MCF 10A (cell line): ENCODE results near the gene KLK8. TPM values are rescaled to one million over a fixed set of nuclear protein-coding genes. Genes with fewer than 3 reads are reported as not detected.

ENCODE experiments used
- BruUV-seq: library from RNA; stranded (reverse); fragments of 400-500 nt; replicated peaks from 2 replicates; lab custom pipeline; 2021; lab: Mats Ljungman, UMichigan
- CTCF ChIA-PET: fragments of 300-600 bp; sonication (Branson Sonifier 250); formaldehyde crosslinking; extraction: SDS; loops from one replicate; lab custom pipeline; 2021; ENCODE audit warnings: antibody characterized with exemption, inconsistent platforms; lab: Yijun Ruan, JAX
- POLR2A ChIA-PET: fragments of 300-600, 350-650 bp; sonication (Branson Sonifier 250); formaldehyde crosslinking; extraction: SDS; loops from one replicate; lab custom pipeline; 2020; ENCODE audit warnings: antibody characterized with exemption, inconsistent platforms; lab: Yijun Ruan, JAX
- DNase-seq: peaks from one replicate; pipeline ENCODE4 v3.0.0-alpha.2; 2018; ENCODE audit not compliant: unreplicated experiment
- H3K27ac Mint-ChIP-seq: one replicate; pipeline ENCODE4 v1.8.0; 2022; ENCODE audit warnings: mild to moderate bottlenecking, low read depth, mixed read lengths; ENCODE audit not compliant: unreplicated experiment
- H3K27me3 Mint-ChIP-seq: one replicate; pipeline ENCODE4 v1.8.0; 2022; ENCODE audit warnings: mixed read lengths; ENCODE audit not compliant: insufficient read depth, unreplicated experiment
- H3K36me3 Mint-ChIP-seq: one replicate; pipeline ENCODE4 v1.8.0; 2022; ENCODE audit warnings: mild to moderate bottlenecking, moderate library complexity, mixed read lengths; ENCODE audit not compliant: insufficient read depth, unreplicated experiment
- H3K4me1 Mint-ChIP-seq: one replicate; pipeline ENCODE4 v1.8.0; 2022; ENCODE audit warnings: mixed read lengths; ENCODE audit not compliant: insufficient read depth, unreplicated experiment
- H3K4me3 Mint-ChIP-seq: one replicate; pipeline ENCODE4 v1.8.0; 2022; ENCODE audit warnings: mild to moderate bottlenecking, moderate library complexity, mixed read lengths; ENCODE audit not compliant: unreplicated experiment
- H3K9me3 Mint-ChIP-seq: one replicate; pipeline ENCODE4 v1.8.0; 2022; ENCODE audit warnings: mixed read lengths; ENCODE audit not compliant: unreplicated experiment
- CTCF ChIP-seq: fragments of 200-600 bp; IDR thresholded peaks from one replicate; pipeline ENCODE4 v1.8.0; 2022; ENCODE audit warnings: antibody characterized with exemption, mild to moderate bottlenecking; ENCODE audit not compliant: unreplicated experiment
- intact Hi-C: fragments of 100-400 bp; cut with micrococcal nuclease; formaldehyde crosslinking; loops from 2 replicates; pipeline ENCODE4 v1.14.1; 2022
- total RNA-seq: library from RNA; stranded (reverse); gene quantifications from 2 replicates; pipeline ENCODE4 v1.2.3, GENCODE V29; 2022

Gene KLK8
- total RNA-seq, 1 experiment from 2014 or later, result not detected

GRCh38 chr19:50963381-50963780 lies 38.0 kb downstream of the KLK8 start:
- peaks cover 12% of the 10 kb centered on the region for H3K27me3 Mint-ChIP-seq
- ChIA-PET POLR2A (interaction anchor here (0.6 kb wide), 1 partner anchor 51 kb away, joined by 3 read pairs; no protein-coding TSS in a partner anchor), CTCF (interaction anchor here (0.7 kb wide), 1 partner anchor 54 kb away, joined by 4 read pairs; no protein-coding TSS in a partner anchor)
- TF ChIP-seq CTCF, result no peak
- H3K27ac Mint-ChIP-seq, result no peak overlapping the region
- intact Hi-C loops, result no loop called here
- H3K4me3 Mint-ChIP-seq, result no peak overlapping the region
- BruUV-seq, result no TSS peak
- no peak for DNase-seq
- H3K36me3 Mint-ChIP-seq, result no peaks in the 10 kb centered on the region
- peaks cover 29% of the 10 kb centered on the region for H3K9me3 Mint-ChIP-seq
- no peaks in the 10 kb centered on the region for H3K4me1 Mint-ChIP-seq

- ChIA-PET POLR2A (no interaction called here), CTCF (no interaction called here)
- Mint-ChIP-seq H3K27me3 (peaks cover 12% of the 10 kb centered on the region), H3K36me3 (no peaks in the 10 kb centered on the region), H3K4me1 (no peaks in the 10 kb centered on the region), H3K9me3 (peaks cover 29% of the 10 kb centered on the region), H3K4me3 (no peak overlapping the region), H3K27ac (no peak overlapping the region)
- DNase-seq, result no peak
- intact Hi-C loops, result no loop called here
- TF ChIP-seq CTCF, result no peak
- BruUV-seq, result no TSS peak
Measured at GRCh38 chr19:50962245-50962644, 39.2 kb downstream of the KLK8 start.

GRCh38 chr19:50959731-50960500 lies 41.5 kb downstream of the KLK8 start:
- H3K4me3 Mint-ChIP-seq, result no peak overlapping the region
- no peak for DNase-seq
- intact Hi-C loops, result no loop called here
- CTCF ChIA-PET, result no interaction called here
- H3K27me3 Mint-ChIP-seq, result peaks cover 12% of the 10 kb centered on the region
- BruUV-seq, result no TSS peak
- no peaks in the 10 kb centered on the region for H3K4me1 Mint-ChIP-seq
- H3K9me3 Mint-ChIP-seq, result peaks cover 29% of the 10 kb centered on the region
- no peak overlapping the region for H3K27ac Mint-ChIP-seq
- POLR2A ChIA-PET, result interaction anchor here (0.6 kb wide), 1 partner anchor 627 kb away, joined by 3 read pairs; no protein-coding TSS in a partner anchor
- TF ChIP-seq CTCF, result no peak
- H3K36me3 Mint-ChIP-seq, result no peaks in the 10 kb centered on the region

GRCh38 chr19:50957587-50957986 lies 43.8 kb downstream of the KLK8 start:
- ChIA-PET CTCF (no interaction called here), POLR2A (no interaction called here)
- no peaks in the 10 kb centered on the region for H3K36me3 Mint-ChIP-seq
- peaks cover 6% of the 10 kb centered on the region for H3K4me1 Mint-ChIP-seq
- DNase-seq, result no peak
- TF ChIP-seq CTCF, result no peak
- H3K27me3 Mint-ChIP-seq, result peaks cover 12% of the 10 kb centered on the region
- BruUV-seq, result no TSS peak
- intact Hi-C loops, result no loop called here
- peaks cover 24% of the 10 kb centered on the region for H3K9me3 Mint-ChIP-seq
- H3K27ac Mint-ChIP-seq, result no peak overlapping the region
- H3K4me3 Mint-ChIP-seq, result no peak overlapping the region
